Measurements from ENCODE around the gene SUB1. TPM values are rescaled to one million over a fixed set of nuclear protein-coding genes. Genes with fewer than 3 reads are reported as not detected.
"Not testable (repeated sequence)": the region's sequence is repeated elsewhere in the genome, so short reads cannot be mapped to it uniquely, and the experiment has no call there.

The SUB1 gene
- total RNA-seq, 1 experiment from 2014 or later: 288 TPM

DNA sequence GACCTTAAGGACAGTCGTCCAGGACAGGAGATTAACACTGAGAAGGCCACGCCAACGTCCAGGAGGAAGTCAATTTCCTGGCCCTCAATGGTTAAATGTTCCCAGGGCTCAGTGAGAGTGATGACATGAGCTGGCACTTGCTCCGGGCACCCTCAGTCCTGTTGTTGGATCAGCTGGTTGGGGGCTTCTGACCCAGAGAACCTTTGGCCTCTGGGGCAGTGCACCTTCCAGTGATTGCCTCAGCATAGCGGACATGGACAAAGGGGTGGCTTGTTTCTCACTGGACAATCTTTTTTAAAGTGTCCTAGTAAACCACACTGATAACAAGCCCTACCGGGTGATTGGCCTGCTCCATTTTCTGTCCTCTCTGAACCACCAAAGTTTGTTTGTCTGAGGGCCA is 28.8 kb upstream of the SUB1 start:
- H4K91ac ChIP-seq (ENCODE audit: insufficient read length, low read depth, low read length); H3K23ac ChIP-seq (ENCODE audit: insufficient read length, low read depth, low read length); H3K4ac ChIP-seq (ENCODE audit: low read depth, low read length); H2BK5ac ChIP-seq (ENCODE audit: insufficient read length, low read length); H2AK5ac ChIP-seq (ENCODE audit: insufficient read length, low read length); H3K27ac ChIP-seq (ENCODE audit: insufficient read length, low read depth, low read length); H3K9me3 ChIP-seq (ENCODE audit: control insufficient read depth, low read depth, low read length); H3T11ph ChIP-seq (ENCODE audit: low read length); H2BK120ac ChIP-seq (ENCODE audit: low read depth, low read length, poor library complexity, severe bottlenecking); H2BK20ac ChIP-seq (ENCODE audit: low read depth, low read length, poor library complexity, severe bottlenecking); H3K18ac ChIP-seq (ENCODE audit: insufficient read length, low read depth, low read length); H3K36me3 Mint-ChIP-seq (ENCODE audit: insufficient read depth in 1 of 3, low read depth in 3 of 3); H3K79me1 ChIP-seq (ENCODE audit: insufficient read depth, low read depth, low read length, poor library complexity, severe bottlenecking); H2BK15ac ChIP-seq (ENCODE audit: low read depth, low read length); H3K14ac ChIP-seq (ENCODE audit: insufficient read depth, low read length); H3K27me3 Mint-ChIP-seq (ENCODE audit: low read depth); H3K79me2 ChIP-seq (ENCODE audit: insufficient read depth, low read length); H3K4me1 ChIP-seq (ENCODE audit: insufficient read depth, low read length); H3K27me3 ChIP-seq (ENCODE audit: insufficient read depth, low read length); H3K4me2 ChIP-seq (ENCODE audit: insufficient read depth, insufficient read length, low read length); DNase-seq; H4K20me1 ChIP-seq (ENCODE audit: control insufficient read depth, insufficient read depth, insufficient read length); H3K23me2 ChIP-seq (ENCODE audit: insufficient read length, low read depth, low read length, poor library complexity, severe bottlenecking); H3K9ac ChIP-seq (ENCODE audit: extremely low read depth, insufficient read length, low read length); H3K27ac Mint-ChIP-seq; H4K5ac ChIP-seq (ENCODE audit: insufficient read length, low read depth, low read length); H3K56ac ChIP-seq (ENCODE audit: insufficient read length, low read depth, low read length); H2BK12ac ChIP-seq (ENCODE audit: insufficient read length, low read depth, low read length); H3K4me3 Mint-ChIP-seq; H4K8ac ChIP-seq (replicated peaks; ENCODE audit: insufficient read length, low read depth, low read length); H2AFZ ChIP-seq (ENCODE audit: low read length): not testable (repeated sequence)
- peaks cover 12 to 14% of the 10 kb centered on the region in 2 experiments for H3K4me1 Mint-ChIP-seq
- no CpG with 5 or more reads among the region's 6 CpGs for WGBS (ENCODE audit: extremely low coverage, insufficient read length, low lambda C conversion rate)
- H3K9me3 Mint-ChIP-seq: peaks cover 6 to 12% of the 10 kb centered on the region in 2 experiments; a peak in 2 of 5 replicates

Measured in H9 (cell line).